HL-60 (cell line): ENCODE data around the gene UBAP2L.

Source experiments
- SPI1 ChIP-seq: IDR thresholded peaks from 2 replicates; pipeline ENCODE4 v1.6.1; 2012; ENCODE audit warnings: low read depth, mild to moderate bottlenecking, borderline replicate concordance
- TF ChIP-seq, protein P1 (sequence below): IDR thresholded peaks from one replicate; pipeline ENCODE4 v1.5.1; 2011; ENCODE audit warnings: low read length, control low read depth, inconsistent platforms; ENCODE audit not compliant: insufficient read depth

DNA sequence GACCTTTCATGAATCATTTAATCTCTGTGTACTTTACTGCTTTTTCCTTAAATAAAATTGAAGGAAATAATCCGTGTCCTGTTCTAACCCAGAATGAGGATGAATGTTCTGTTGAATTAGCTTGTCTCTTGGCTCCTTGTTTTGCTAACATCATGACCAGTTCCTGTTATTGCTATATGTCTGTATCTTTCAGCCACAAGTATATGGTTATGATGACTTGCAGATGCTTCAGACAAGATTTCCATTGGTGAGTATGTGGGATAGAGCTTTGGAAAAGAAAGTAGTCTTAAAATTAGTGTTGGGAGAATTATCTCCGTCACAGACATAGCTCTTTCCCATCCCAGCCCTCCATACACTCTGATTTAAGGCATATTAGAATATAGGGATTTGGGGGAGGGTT, 38.0 kb downstream of the UBAP2L start:
- TF ChIP-seq, protein P1, sequence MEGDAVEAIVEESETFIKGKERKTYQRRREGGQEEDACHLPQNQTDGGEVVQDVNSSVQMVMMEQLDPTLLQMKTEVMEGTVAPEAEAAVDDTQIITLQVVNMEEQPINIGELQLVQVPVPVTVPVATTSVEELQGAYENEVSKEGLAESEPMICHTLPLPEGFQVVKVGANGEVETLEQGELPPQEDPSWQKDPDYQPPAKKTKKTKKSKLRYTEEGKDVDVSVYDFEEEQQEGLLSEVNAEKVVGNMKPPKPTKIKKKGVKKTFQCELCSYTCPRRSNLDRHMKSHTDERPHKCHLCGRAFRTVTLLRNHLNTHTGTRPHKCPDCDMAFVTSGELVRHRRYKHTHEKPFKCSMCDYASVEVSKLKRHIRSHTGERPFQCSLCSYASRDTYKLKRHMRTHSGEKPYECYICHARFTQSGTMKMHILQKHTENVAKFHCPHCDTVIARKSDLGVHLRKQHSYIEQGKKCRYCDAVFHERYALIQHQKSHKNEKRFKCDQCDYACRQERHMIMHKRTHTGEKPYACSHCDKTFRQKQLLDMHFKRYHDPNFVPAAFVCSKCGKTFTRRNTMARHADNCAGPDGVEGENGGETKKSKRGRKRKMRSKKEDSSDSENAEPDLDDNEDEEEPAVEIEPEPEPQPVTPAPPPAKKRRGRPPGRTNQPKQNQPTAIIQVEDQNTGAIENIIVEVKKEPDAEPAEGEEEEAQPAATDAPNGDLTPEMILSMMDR: no peak
- no peak for TF ChIP-seq SPI1
